ENCODE data around the gene GAL3ST1. TPM values are rescaled to one million over a fixed set of nuclear protein-coding genes. Genes with fewer than 3 reads are reported as not detected.
"Not testable (repeated sequence)": the region's sequence is repeated elsewhere in the genome, so short reads cannot be mapped to it uniquely, and the experiment has no call there.

GAL3ST1 gene
- total RNA-seq, 1 experiment from 2014 or later: 8.9 TPM

- Histone ChIP-seq H3K36me3 (ENCODE audit: control insufficient read depth, insufficient read depth, low read length) (no peaks in the 10 kb centered on the region), H3K9me3 (no peaks in the 10 kb centered on the region), H3K27me3 (replicated peaks; ENCODE audit: control insufficient read depth, insufficient read depth, low read length) (no peaks in the 10 kb centered on the region), H3K4me3 (ENCODE audit: low read depth, low read length) (peak overlapping the region; percentile 22), H3K4me1 (no peaks in the 10 kb centered on the region)
- ChIA-PET CTCF (interaction anchor here (1.1 kb wide), 1 partner anchor 60 kb away, joined by 3 read pairs; no protein-coding TSS in a partner anchor), POLR2A (no interaction called here)
- H3K4me3 Mint-ChIP-seq (ENCODE audit: unreplicated experiment): peak overlapping the region; percentile 33
- intact Hi-C loops (cut with micrococcal nuclease; ENCODE audit: unreplicated experiment): no loop called here
- no peaks in the 10 kb centered on the region for H3K4me1 Mint-ChIP-seq (ENCODE audit: low read depth, unreplicated experiment)
- TF ChIP-seq CTCF (IDR thresholded peaks at IDR 0.05; ENCODE audit: insufficient read depth in 1 of 2, low read depth in 1 of 2, low read length in 1 of 2, severe bottlenecking in 1 of 2, unreplicated experiment in 1 of 2): no peak
- no peaks in the 10 kb centered on the region for H3K9me3 Mint-ChIP-seq (ENCODE audit: unreplicated experiment)
- DNase-seq: peak in 1 of 2 experiments; percentile 21
- H3K27ac Mint-ChIP-seq (ENCODE audit: unreplicated experiment): no peak overlapping the region
- no peaks in the 10 kb centered on the region for H3K36me3 Mint-ChIP-seq (ENCODE audit: insufficient read depth, unreplicated experiment)
- H3K27me3 Mint-ChIP-seq (ENCODE audit: insufficient read depth, unreplicated experiment): no peaks in the 10 kb centered on the region
- BruUV-seq (replicated peaks): no TSS peak
These were observed 32.3 kb downstream of the GAL3ST1 start for GRCh38 chr22:30541961-30542810.

- CTCF ChIA-PET: not testable (repeated sequence)
These were observed 33.0 kb downstream of the GAL3ST1 start for GRCh38 chr22:30541511-30541910.

GRCh38 chr22:30539368-30539767 lies 35.1 kb downstream of the GAL3ST1 start:
- no peaks in the 10 kb centered on the region for H3K27me3 Mint-ChIP-seq (ENCODE audit: insufficient read depth, unreplicated experiment)
- H3K9me3 ChIP-seq: no peaks in the 10 kb centered on the region
- H3K36me3 ChIP-seq (ENCODE audit: control insufficient read depth, insufficient read depth, low read length): no peaks in the 10 kb centered on the region
- no TSS peak for BruUV-seq (replicated peaks)
- no peak overlapping the region for H3K27ac Mint-ChIP-seq (ENCODE audit: unreplicated experiment)
- H3K9me3 Mint-ChIP-seq (ENCODE audit: unreplicated experiment): no peaks in the 10 kb centered on the region
- TF ChIP-seq CTCF (IDR thresholded peaks at IDR 0.05; ENCODE audit: insufficient read depth in 1 of 2, low read depth in 1 of 2, low read length in 1 of 2, severe bottlenecking in 1 of 2, unreplicated experiment in 1 of 2): no peak
- CTCF ChIA-PET: no interaction called here
- H3K36me3 Mint-ChIP-seq (ENCODE audit: insufficient read depth, unreplicated experiment): no peaks in the 10 kb centered on the region
- no peak overlapping the region for H3K4me3 ChIP-seq (ENCODE audit: low read depth, low read length)
- intact Hi-C loops (cut with micrococcal nuclease; ENCODE audit: unreplicated experiment): no loop called here
- no peaks in the 10 kb centered on the region for H3K4me1 ChIP-seq
- POLR2A ChIA-PET: no interaction called here
- no peaks in the 10 kb centered on the region for H3K4me1 Mint-ChIP-seq (ENCODE audit: low read depth, unreplicated experiment)
- DNase-seq: no peak
- no peak overlapping the region for H3K4me3 Mint-ChIP-seq (ENCODE audit: unreplicated experiment)
- H3K27me3 ChIP-seq (replicated peaks; ENCODE audit: control insufficient read depth, insufficient read depth, low read length): no peaks in the 10 kb centered on the region

More at GRCh38 chr22:30541511-30541910, 33.0 kb downstream of the GAL3ST1 start:
- H3K36me3 ChIP-seq (ENCODE audit: control insufficient read depth, insufficient read depth, low read length); BruUV-seq (replicated peaks); H3K27ac Mint-ChIP-seq (ENCODE audit: unreplicated experiment); H3K27me3 Mint-ChIP-seq (ENCODE audit: insufficient read depth, unreplicated experiment); H3K27me3 ChIP-seq (replicated peaks; ENCODE audit: control insufficient read depth, insufficient read depth, low read length); H3K4me1 ChIP-seq; H3K4me1 Mint-ChIP-seq (ENCODE audit: low read depth, unreplicated experiment); H3K9me3 ChIP-seq; H3K9me3 Mint-ChIP-seq (ENCODE audit: unreplicated experiment); intact Hi-C loops (cut with micrococcal nuclease; ENCODE audit: unreplicated experiment); H3K36me3 Mint-ChIP-seq (ENCODE audit: insufficient read depth, unreplicated experiment); H3K4me3 Mint-ChIP-seq (ENCODE audit: unreplicated experiment); DNase-seq; H3K4me3 ChIP-seq (ENCODE audit: low read depth, low read length): not testable (repeated sequence)
- POLR2A ChIA-PET: interaction anchor here (0.6 kb wide), 1 partner anchor 166 kb away, joined by 4 read pairs; no protein-coding TSS in a partner anchor
